ENCODE data around the gene TMEM240.
"Not testable (repeated sequence)": the region's sequence is repeated elsewhere in the genome, so short reads cannot be mapped to it uniquely, and the experiment has no call there.

Gene TMEM240

DNA sequence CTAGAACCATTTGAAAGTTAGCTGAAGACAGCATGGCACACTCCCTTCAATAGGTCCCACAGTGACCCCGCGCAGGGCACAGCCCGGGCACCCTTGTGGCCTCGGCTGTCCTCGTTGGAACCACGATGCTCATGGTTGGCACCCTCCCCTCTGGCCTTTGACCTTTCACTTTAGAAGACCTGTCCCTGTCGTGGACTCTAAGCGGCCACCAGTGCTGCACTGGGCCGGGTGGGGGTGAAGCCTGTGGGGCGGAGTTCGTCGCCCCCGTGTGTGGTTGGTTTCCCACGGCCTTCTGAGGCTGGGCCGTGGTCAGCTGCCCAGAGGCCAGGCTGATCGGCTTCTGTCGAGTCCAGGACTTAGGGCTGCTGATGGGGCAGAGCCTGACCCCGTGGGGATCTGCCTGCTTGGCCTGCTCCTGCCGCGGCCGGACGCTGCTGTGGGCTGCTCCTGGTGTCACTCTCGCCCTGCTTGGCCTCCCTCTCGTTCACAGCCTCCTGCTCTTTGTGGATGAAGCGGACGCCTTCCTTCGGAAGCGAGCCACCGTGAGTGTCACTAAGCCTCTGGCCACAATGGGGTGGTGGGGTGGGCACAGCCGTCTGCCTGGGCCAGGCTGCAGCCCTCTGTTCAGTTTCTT is 15.6 kb downstream of the TMEM240 start:
- not testable (repeated sequence) for H3K9me3 Mint-ChIP-seq, ATAC-seq, H3K4me1 Mint-ChIP-seq, H3K27ac Mint-ChIP-seq, H3K27me3 Mint-ChIP-seq, DNase-seq, H3K4me3 Mint-ChIP-seq

DNA sequence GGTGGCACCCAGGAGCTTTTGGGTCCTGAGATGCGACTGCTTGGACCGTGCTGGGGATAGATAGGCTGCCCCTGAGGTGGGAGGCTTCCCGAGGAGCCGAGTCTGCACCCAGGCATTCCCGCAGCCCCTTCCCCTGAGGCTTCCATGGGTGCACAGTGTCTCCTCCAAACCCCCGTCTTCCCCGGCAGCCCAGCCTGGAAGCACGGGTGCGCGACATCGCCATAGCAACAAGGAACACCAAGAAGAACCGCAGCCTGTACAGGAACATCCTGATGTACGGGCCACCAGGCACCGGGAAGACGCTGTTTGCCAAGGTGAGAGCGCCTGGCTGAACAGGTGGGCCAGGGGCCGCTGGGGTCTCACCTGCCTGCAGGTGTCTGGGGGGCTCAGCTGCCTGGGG is 16.8 kb downstream of the TMEM240 start:
- H3K4me3 Mint-ChIP-seq, H3K27ac Mint-ChIP-seq, H3K9me3 Mint-ChIP-seq, DNase-seq, H3K27me3 Mint-ChIP-seq, H3K4me1 Mint-ChIP-seq, ATAC-seq: not testable (repeated sequence)

DNA sequence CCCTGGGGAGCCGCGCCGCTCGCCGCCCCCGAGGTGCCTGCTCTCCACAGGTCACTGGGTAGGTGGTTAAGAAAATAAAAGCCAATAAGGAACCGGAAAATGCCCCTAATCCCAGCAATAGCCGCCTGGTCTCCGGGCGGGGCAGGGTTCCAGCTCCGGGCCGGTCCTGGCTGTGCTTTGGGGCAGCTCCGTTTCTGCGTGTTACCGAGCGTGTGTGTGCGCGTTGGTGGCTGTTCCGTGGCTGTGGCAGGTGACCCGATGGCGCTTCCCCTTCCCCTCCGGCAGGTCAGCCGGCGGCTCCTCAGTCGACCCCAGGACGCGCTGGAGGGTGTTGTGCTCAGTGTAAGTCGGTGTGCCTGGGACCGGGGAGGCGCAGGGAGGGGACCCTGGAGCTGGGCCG is 17.2 kb downstream of the TMEM240 start:
- H3K9me3 Mint-ChIP-seq: not testable (repeated sequence)

DNA sequence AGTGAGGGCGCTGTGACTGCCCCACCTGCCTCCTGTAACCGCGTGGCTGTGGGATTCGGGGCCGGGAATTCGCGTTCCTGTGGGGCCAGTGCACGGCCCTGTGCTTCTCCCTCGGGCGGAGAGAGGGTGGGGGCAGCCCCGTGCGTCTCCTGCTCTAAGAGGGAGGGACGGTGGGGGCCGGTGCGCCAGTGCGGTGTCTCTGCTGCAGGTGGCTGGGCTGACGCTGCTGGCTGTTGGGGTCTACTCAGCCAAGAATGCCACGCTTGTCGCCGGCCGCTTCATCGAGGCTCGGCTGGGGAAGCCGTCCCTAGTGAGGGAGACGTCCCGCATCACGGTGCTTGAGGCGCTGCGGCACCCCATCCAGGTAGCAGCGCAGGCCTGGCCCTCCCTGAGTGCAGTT is 17.9 kb downstream of the TMEM240 start:
- DNase-seq, ATAC-seq, H3K27me3 Mint-ChIP-seq, H3K4me3 Mint-ChIP-seq, H3K9me3 Mint-ChIP-seq, H3K4me1 Mint-ChIP-seq, H3K27ac Mint-ChIP-seq: not testable (repeated sequence)

More for the DNA sequence above, 17.2 kb downstream of the TMEM240 start:
- H3K4me3 Mint-ChIP-seq, H3K27me3 Mint-ChIP-seq, H3K27ac Mint-ChIP-seq, ATAC-seq, DNase-seq, H3K4me1 Mint-ChIP-seq: not testable (repeated sequence)

DNA sequence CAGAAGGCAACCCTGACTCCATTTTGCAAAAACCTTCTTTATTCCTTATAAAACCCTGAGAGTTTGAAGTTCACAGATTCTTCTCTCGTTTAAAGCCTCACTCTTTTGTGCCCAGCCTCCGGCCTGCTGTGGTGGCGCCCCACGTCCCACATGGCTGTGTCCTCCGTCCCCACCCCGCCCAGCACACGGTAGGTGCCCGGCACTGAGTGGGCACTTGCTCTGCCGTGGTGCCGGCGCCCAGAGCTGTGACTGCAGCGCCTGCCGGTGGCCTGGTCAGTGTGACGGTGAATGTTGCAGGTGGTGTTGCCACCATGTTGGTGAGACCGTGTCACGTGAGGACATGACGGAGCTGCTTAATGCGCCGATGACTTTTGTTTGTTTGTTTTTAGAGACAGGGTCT is 19.1 kb downstream of the TMEM240 start:
- Mint-ChIP-seq H3K4me1 (no peaks in the 10 kb centered on the region), H3K27me3 (no peaks in the 10 kb centered on the region), H3K4me3 (no peak overlapping the region), H3K9me3 (no peaks in the 10 kb centered on the region), H3K27ac (no peak overlapping the region)
- ATAC-seq: no peak
- no peak for DNase-seq

DNA sequence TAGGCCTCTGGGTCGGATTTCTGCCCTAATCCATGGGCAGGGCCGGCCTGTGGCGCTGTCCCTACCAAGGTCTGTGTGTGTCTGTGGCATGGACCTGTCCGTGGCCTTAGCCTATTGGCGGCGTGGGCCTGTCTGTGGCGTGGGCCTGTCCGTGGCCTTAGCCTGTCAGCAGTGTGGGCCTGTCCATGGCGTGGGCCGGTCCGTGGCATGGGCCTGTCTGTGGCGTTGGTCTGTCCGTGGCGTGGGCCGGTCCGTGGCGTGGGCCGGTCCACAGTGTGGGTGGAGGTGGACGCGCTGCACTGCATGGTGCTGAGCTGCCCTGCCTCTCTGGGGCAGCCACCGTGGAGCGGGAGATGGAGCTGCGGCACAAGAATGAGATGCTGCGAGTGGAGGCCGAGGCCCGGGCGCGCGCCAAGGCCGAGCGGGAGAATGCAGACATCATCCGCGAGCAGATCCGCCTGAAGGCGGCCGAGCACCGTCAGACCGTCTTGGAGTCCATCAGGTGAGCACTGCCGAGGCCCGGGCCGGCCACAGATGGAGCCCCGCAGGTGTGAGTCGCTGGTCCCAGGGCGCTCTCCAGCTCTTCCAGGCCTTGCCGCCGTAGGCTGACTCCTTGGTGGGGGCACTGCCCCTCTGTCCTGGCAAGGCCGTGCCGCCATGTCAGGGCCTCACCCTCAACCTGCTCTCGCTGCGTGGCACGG is 20.5 kb downstream of the TMEM240 start:
- not testable (repeated sequence) for ATAC-seq, DNase-seq, H3K9me3 Mint-ChIP-seq, H3K4me1 Mint-ChIP-seq, H3K27me3 Mint-ChIP-seq, H3K4me3 Mint-ChIP-seq
- peak overlapping the region in 1 of 2 donors; percentile 54 for H3K27ac Mint-ChIP-seq

DNA sequence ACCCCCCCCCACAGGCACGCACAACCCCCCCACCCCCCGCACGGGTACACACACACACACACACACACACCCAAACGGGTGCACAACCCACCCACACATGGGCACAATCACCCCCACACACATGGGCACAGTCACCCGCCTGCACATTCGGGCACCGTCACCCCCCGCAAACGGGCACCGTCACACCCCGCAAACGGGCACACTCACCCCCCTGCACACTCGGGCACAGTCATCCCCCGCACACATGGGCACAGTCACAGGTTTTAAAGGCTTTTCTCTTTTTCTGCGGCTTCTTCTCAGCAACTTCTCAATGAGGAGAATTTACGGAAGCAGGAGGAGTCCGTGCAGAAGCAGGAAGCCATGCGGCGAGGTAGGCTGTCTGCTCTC is 21.8 kb downstream of the TMEM240 start:
- peak; percentile 18 for ATAC-seq
- not testable (repeated sequence) for H3K4me3 Mint-ChIP-seq, H3K27me3 Mint-ChIP-seq, H3K9me3 Mint-ChIP-seq, H3K4me1 Mint-ChIP-seq, DNase-seq, H3K27ac Mint-ChIP-seq

DNA sequence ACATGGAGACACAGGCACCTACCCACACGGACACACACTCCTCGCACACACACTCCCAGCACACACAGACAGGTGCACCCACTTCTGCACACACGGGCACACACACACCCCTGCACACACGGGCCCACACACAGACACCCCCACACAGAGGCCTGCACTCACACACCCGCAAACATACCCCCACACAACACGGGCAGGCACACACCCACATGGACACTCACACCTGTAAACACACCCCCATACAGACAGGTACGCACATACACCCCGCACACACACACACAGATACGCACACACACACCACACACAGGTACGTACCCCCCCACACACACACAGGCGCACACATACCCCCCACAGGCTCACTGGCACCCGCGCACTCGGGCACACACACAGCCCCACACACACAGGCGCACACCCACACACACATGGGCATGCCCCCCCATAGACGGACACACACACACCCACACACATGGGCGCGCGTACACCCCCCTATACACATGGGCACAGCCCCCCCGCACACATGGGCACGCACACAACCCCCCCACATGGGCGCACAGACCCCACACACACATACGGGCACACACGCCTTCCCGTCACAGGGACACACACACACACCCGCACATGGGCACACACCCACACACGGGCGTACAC is 22.3 kb downstream of the TMEM240 start:
- no peak overlapping the region for H3K4me3 Mint-ChIP-seq
- no peak overlapping the region for H3K27ac Mint-ChIP-seq
- peak; percentile 57 for ATAC-seq
- no peaks in the 10 kb centered on the region for H3K9me3 Mint-ChIP-seq
- no peak for DNase-seq
- H3K27me3 Mint-ChIP-seq: no peaks in the 10 kb centered on the region
- peaks cover 7% of the 10 kb centered on the region for H3K4me1 Mint-ChIP-seq

DNA sequence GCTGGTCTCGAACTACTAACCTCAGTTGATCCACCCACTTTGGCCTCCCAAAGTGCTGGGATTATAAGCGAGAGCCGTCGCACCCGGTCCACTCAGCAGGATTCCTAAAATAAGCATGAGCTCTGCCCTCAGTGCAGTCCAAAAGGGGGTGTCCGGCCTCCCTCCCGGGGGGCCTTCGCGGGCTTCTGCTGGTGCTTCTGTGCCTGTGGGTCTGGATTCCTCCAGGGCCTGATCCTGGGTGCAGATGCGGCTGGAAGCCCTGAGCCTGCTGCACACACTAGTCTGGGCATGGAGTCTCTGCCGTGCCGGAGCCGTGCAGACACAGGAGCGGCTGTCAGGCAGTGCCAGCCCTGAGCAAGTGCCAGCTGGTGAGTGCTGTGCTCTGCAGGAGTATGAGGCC is 23.5 kb downstream of the TMEM240 start:
- not testable (repeated sequence) for H3K4me3 Mint-ChIP-seq, H3K4me1 Mint-ChIP-seq, DNase-seq, H3K27me3 Mint-ChIP-seq, ATAC-seq, H3K27ac Mint-ChIP-seq, H3K9me3 Mint-ChIP-seq

DNA sequence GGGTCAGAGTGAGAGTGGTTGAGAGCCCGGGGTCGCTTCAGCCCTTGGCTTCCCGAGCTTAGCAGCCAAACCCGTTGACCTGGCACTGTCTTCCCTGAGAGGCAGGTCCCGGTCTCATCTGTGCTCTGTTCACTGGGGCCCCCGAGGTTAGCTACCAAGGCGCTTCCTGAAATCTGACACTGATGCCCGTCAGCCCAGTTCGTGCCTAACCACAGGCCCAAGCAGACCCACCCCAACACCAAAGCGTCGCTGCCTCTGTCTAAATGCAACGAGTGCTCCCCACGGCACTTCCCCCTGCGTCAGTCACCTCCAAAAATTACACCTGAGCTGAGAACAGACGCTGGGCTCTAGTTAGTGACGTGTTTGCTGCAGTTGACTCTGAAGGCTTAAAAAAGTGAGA is 26.0 kb downstream of the TMEM240 start:
- not testable (repeated sequence) for DNase-seq, ATAC-seq, H3K9me3 Mint-ChIP-seq, H3K27me3 Mint-ChIP-seq
- Mint-ChIP-seq H3K27ac (peak overlapping the region in 1 of 2 donors; percentile 34), H3K4me1 (peaks cover 16% of the 10 kb centered on the region), H3K4me3 (peak overlapping the region in 1 of 2 donors; percentile 8)

DNA sequence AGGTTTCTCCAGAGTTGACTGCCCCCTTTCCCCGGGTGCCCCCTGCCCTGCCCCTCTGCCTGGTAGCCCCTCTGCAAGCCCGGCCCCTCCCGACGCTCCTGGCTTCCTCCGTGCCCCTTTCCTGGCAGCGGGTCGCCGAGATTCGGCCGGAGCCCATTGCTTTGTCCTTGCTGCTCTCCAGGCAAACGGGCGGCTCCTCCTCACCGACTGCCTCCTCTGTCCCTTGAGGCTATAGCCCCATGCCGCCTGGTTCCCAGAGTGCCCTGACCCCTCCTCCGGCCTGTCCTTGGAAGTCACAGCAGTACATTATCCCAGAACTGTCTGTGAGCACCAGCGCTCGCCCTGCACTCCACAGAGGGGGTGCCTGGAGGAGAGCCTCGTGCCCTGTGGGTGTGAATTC is 26.7 kb downstream of the TMEM240 start:
- H3K27ac Mint-ChIP-seq: peak overlapping the region in 1 of 2 donors; percentile 49
- peak overlapping the region; percentile 75 to 79 for H3K4me3 Mint-ChIP-seq
- not testable (repeated sequence) for ATAC-seq, H3K9me3 Mint-ChIP-seq, DNase-seq, H3K27me3 Mint-ChIP-seq
- H3K4me1 Mint-ChIP-seq: peaks cover 16% of the 10 kb centered on the region

DNA sequence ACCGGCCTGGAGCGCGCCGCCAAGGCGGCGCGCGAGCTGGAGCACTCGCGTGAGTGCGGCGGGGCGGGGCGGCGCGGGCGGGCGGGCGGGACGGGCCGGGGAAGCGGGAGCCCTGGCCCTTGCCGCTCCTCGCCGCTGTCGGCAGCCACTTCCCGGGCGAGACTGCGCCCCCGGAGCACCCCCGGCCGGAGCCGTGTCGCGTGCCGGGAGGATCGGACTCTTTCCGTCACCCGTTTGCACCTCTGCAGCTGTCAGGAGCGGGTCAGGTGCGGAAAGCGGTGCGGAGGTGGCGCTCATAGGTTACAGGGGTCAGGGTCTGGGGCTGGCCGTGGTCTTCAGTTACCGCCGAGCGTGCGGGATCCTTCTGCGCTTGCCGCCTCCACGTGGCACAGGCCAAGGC is 28.0 kb downstream of the TMEM240 start:
- H3K27ac Mint-ChIP-seq, H3K27me3 Mint-ChIP-seq, H3K9me3 Mint-ChIP-seq: not testable (repeated sequence)
- DNase-seq (peak; percentile 24 to 31), ATAC-seq (peak; percentile 8)
- Mint-ChIP-seq H3K4me3 (peak overlapping the region; percentile 54 to 73), H3K4me1 (peaks cover 16% of the 10 kb centered on the region)

DNA sequence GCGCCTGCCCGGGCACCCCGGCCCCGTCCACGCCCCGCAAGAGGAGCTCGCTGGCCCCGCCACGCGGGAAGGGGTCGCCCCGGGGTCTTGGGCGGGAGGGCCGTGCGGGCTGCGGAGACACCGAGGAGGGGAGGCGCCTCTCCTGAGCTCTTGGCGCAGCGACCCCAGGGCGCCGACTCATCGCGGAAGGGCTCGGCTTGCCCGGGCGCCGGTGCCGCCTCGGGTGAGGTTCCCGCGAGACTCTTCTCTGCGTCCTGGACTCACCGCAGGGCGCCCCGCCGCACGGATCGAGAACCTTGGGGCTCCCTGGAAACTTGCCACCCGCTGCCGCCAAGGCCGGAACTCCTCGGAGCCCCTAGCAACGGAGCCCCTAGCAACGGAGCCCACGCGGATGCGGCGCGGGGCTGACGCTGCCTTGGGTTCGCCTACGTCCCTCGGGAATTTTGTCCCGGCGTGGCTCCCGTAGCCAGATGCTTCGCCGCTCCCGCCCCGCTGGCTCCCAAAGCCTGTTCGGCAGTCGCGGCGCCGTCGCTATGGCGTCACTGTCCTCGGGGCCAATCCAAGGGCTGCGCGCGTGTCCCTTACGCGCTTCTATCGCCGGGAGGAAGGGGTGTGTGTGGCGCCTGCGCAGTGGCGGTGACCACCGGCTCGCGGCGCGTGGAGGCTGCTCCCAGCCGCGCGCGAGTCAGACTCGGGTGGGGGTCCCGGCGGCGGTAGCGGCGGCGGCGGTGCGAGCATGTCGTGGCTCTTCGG is 28.7 kb downstream of the TMEM240 start, which contains the start of gene ATAD3A:
TSS of gene ATAD3A (plus strand) at position 630 of the 753 bp plus-strand sequence. CDS start at position 737, 107 bp downstream.
- Mint-ChIP-seq H3K4me3 (peak within 1 kb of the TSS; percentile 86 to 89), H3K9me3 (no peaks in the 10 kb centered on the region), H3K27me3 (no peaks in the 10 kb centered on the region), H3K4me1 (peaks cover 16% of the 10 kb centered on the region), H3K27ac (peak within 1 kb of the TSS; percentile 94 to 97)
- peak; percentile 96 for ATAC-seq
- peak; percentile 93 to 97 for DNase-seq

DNA sequence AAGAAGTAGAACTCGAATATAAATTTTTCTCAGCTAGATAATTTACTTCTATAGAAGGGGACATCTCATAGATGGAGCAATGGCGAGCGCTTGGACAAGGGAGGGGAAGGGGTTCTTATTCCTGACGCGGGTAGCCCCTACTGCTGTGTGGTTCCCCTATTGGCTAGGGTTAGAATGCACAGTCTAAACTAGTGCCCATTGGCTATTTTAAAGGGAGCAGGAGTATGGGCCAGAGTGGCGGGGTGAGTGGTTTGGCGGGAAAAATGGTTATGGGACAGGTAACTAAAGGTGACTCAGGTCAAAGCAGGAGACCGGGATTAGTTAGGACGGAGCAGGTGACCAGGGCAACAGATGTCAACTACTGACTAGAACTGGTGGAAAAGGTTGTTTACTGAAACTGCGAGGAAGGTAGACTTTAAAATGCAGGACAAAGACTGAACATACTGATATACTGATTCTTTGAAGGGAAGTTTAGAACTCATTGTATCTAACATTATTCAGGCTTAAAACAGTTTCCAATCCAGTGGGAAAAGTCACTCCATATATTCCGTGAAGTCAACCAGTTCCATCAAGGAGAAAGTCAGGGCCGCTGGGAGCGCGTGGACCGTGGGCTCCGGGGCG is 29.4 kb downstream of the TMEM240 start:
- Mint-ChIP-seq H3K27me3 (no peaks in the 10 kb centered on the region), H3K4me3 (peak overlapping the region; percentile 86 to 89), H3K9me3 (no peaks in the 10 kb centered on the region), H3K4me1 (peaks cover 16% of the 10 kb centered on the region), H3K27ac (peak overlapping the region; percentile 94 to 97)
- ATAC-seq (no peak), DNase-seq (peak in 1 of 2 donors; percentile 31)

DNA sequence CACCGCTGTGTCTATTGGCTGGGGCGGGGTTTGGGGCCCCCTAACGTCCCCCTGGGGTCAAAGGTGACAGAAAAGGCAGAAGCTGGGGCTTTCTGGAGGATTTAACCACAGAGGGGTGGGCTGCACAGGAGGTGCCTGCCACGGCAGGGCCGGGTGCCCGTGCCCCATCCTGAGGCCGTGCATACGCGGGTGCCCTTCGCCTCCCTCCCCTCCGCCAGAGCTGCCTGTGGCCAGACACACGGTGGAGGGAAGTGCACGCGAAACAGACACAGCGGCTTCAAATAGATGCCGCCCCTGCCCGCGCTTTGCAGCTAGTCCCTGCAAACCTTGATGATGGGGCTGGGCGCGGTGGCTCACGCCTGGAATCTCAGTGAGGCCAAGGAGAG is 31.0 kb downstream of the TMEM240 start:
- peaks cover 32% of the 10 kb centered on the region for H3K4me1 Mint-ChIP-seq
- not testable (repeated sequence) for H3K4me3 Mint-ChIP-seq, H3K27ac Mint-ChIP-seq, ATAC-seq, DNase-seq, H3K27me3 Mint-ChIP-seq, H3K9me3 Mint-ChIP-seq

All from stimulated activated naive CD8-positive, alpha-beta T cell treated with anti-CD3 and anti-CD28 coated beads, Interleukin-15, amount 100 ng/mL, for 72 hours (primary cell).